ENCODE results near the gene CCDC192. TPM values are rescaled to one million over a fixed set of nuclear protein-coding genes. Genes with fewer than 3 reads are reported as not detected.

Gene CCDC192
- total and polyA plus RNA-seq, 10 of the 15 experiments (the other 5 are each of a cell fraction or from before 2014, with no cell fraction given) = 0.20 to 0.79 (median 0.32) TPM; not detected in 4

DNA sequence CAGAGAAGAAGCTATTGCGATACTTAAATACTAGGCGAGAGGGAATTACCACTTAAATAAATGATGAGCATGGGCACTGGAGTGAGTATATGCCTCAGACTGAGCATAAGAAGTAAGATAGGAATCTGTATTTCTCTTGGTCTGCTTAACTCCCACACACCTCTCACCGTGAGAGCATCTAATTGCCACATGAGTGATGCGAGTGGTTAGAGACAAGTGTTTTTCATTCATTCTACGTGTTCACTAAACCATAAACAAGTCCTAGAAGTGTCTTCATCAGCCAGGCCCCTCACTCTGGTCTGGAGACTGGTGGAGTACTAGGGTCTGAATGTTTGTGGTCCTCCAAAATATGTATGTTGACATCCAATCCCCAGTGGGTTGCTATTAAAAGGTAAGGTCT is 230.2 kb downstream of the CCDC192 start (continued):
- no peak for TF ChIP-seq NFIC (IDR thresholded peaks at IDR 0.05; ENCODE audit: low read depth, low read length)
- TF ChIP-seq, protein P1, sequence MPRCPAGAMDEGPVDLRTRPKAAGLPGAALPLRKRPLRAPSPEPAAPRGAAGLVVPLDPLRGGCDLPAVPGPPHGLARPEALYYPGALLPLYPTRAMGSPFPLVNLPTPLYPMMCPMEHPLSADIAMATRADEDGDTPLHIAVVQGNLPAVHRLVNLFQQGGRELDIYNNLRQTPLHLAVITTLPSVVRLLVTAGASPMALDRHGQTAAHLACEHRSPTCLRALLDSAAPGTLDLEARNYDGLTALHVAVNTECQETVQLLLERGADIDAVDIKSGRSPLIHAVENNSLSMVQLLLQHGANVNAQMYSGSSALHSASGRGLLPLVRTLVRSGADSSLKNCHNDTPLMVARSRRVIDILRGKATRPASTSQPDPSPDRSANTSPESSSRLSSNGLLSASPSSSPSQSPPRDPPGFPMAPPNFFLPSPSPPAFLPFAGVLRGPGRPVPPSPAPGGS (IDR thresholded peaks at IDR 0.05; ENCODE audit: borderline replicate concordance, insufficient read depth, low read depth, low read length, poor library complexity, severe bottlenecking) = no peak
- TF ChIP-seq, protein P2, sequence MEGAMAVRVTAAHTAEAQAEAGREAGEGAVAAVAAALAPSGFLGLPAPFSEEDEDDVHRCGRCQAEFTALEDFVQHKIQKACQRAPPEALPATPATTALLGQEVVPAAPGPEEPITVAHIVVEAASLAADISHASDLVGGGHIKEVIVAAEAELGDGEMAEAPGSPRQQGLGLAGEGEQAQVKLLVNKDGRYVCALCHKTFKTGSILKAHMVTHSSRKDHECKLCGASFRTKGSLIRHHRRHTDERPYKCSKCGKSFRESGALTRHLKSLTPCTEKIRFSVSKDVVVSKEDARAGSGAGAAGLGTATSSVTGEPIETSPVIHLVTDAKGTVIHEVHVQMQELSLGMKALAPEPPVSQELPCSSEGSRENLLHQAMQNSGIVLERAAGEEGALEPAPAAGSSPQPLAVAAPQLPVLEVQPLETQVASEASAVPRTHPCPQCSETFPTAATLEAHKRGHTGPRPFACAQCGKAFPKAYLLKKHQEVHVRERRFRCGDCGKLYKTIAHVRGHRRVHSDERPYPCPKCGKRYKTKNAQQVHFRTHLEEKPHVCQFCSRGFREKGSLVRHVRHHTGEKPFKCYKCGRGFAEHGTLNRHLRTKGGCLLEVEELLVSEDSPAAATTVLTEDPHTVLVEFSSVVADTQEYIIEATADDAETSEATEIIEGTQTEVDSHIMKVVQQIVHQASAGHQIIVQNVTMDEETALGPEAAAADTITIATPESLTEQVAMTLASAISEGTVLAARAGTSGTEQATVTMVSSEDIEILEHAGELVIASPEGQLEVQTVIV (IDR thresholded peaks at IDR 0.05; ENCODE audit: borderline replicate concordance, partially characterized antibody) = no peak
- TF ChIP-seq ETV6 (conservative IDR thresholded peaks at IDR 0.05 in 1 of 2, IDR thresholded peaks at IDR 0.05 in 1 of 2; ENCODE audit: borderline replicate concordance in 1 of 2, low read depth in 1 of 2) = no peak
- TF ChIP-seq SREBF1 (IDR thresholded peaks at IDR 0.05; ENCODE audit: low read length) = no peak
- no peak for TF ChIP-seq CHD2 (IDR thresholded peaks at IDR 0.05; ENCODE audit: borderline replicate concordance, low read depth, low read length)

DNA sequence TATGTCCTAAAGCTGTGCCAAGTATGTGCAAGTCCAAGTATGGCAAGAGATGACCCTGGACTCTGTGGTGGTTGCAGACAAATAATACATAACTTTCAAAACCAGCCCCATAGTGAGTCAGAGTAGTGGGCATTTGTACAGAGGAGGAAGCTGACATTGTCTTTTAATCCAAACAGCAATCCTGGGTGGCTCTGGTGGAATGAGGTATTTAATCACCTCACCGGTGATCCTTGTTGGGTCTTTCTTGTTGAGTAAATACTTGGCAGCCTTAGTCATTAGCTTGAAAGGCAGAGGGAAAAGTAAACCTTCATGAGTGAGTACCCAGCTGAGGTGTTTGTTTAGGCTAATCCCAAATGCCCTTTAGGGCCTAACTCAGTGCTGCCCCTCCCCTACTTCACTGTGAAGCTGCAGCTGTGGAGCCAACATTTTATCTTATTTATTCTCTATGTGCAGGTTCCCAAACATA is 231.6 kb downstream of the CCDC192 start:
- ATAC-seq (no peak), DNase-seq (ENCODE audit: low read depth, low spot score) (no peak), FAIRE-seq (no peak)
- Histone ChIP-seq H4K20me1 (ENCODE audit: control insufficient read depth, insufficient read depth) (no peaks in the 10 kb centered on the region), H3K27me3 (replicated peaks in 1 of 2; ENCODE audit: control insufficient read depth in 2 of 2, insufficient read depth in 2 of 2, low read length in 1 of 2) (no peaks in the 10 kb centered on the region), H2AFZ (ENCODE audit: control insufficient read depth, low read depth, low read length) (no peak overlapping the region), H3K27ac (ENCODE audit: control insufficient read depth, insufficient read depth) (no peak overlapping the region), H3K79me2 (ENCODE audit: control insufficient read depth, insufficient read depth, low read length) (no peaks in the 10 kb centered on the region), H3K9me3 (replicated peaks; ENCODE audit: control insufficient read depth, insufficient read depth, low read length) (no peaks in the 10 kb centered on the region), H3K4me3 (no peak overlapping the region), H3K36me3 (ENCODE audit: control insufficient read depth in 2 of 2, insufficient read depth in 2 of 2, low read length in 1 of 2) (no peaks in the 10 kb centered on the region), H3K4me1 (ENCODE audit: control insufficient read depth, insufficient read depth, low read length) (peaks cover 4% of the 10 kb centered on the region), H3K9ac (ENCODE audit: control insufficient read depth, insufficient read depth, low read length) (no peak overlapping the region), H3K4me2 (ENCODE audit: control insufficient read depth, insufficient read depth) (no peak overlapping the region)
- in situ Hi-C loops (cut with MboI) (no loop called here), intact Hi-C loops (cut with micrococcal nuclease; ENCODE audit: unreplicated experiment) (no loop called here)
- POLR2A ChIA-PET = no interaction called here
- TF ChIP-seq ZNF24 (IDR thresholded peaks at IDR 0.05) (no peak), NBN (IDR thresholded peaks at IDR 0.05) (no peak), CHD2 (IDR thresholded peaks at IDR 0.05; ENCODE audit: borderline replicate concordance, low read depth, low read length) (no peak), YBX1 (IDR thresholded peaks at IDR 0.05) (no peak), WRNIP1 (IDR thresholded peaks at IDR 0.05; ENCODE audit: borderline replicate concordance, low read depth, low read length) (no peak), GABPA (IDR thresholded peaks at IDR 0.05; ENCODE audit: low read depth) (no peak), KLF5 (IDR thresholded peaks at IDR 0.05; ENCODE audit: partially characterized antibody) (no peak), LARP7 (IDR thresholded peaks at IDR 0.05) (no peak), CHD1 (IDR thresholded peaks at IDR 0.05; ENCODE audit: low read depth, low read length) (no peak), ETV6 (conservative IDR thresholded peaks at IDR 0.05 in 1 of 2, IDR thresholded peaks at IDR 0.05 in 1 of 2; ENCODE audit: borderline replicate concordance in 1 of 2, low read depth in 1 of 2) (no peak), ZNF274 (IDR thresholded peaks at IDR 0.05; ENCODE audit: insufficient read depth, insufficient read length) (no peak), ZNF207 (IDR thresholded peaks at IDR 0.05; ENCODE audit: borderline replicate concordance) (no peak)
- RAD21 ChIA-PET (ENCODE audit: unreplicated experiment) = interaction anchor here (0.5 kb wide), 1 partner anchor 32 kb away, joined by 3 read pairs; no protein-coding TSS in a partner anchor
- CTCF ChIA-PET = interaction anchor here (1.0 kb wide), 1 partner anchor 28 kb away, joined by 4 read pairs; no protein-coding TSS in a partner anchor
- SMC1A ChIA-PET (ENCODE audit: uncharacterized antibody, unreplicated experiment) = interaction anchor here (2.2 kb wide), 1 partner anchor 12 kb away, joined by 7 read pairs; no protein-coding TSS in a partner anchor
- BruUV-seq (replicated peaks) = no TSS peak
- 100% methylated on average over 1 of the region's 1 CpG for WGBS (ENCODE audit: insufficient coverage, insufficient replicate concordance, low lambda C conversion rate, missing lambda C conversion rate)

Data from GM12878 (cell line).